GM18517 (cell line): Measurements from ENCODE around the gene ECE2.
"Not testable (repeated sequence)": the region's sequence is repeated elsewhere in the genome, so short reads cannot be mapped to it uniquely, and the experiment has no call there.

Experiments used
- ATAC-seq: cut with Tn5 transposase; IDR thresholded peaks from one replicate; pipeline ENCODE4 v1.9.1; 2021; ENCODE audit warnings: mild to moderate bottlenecking, moderate library complexity; ENCODE audit not compliant: unreplicated experiment

The ECE2 gene

DNA sequence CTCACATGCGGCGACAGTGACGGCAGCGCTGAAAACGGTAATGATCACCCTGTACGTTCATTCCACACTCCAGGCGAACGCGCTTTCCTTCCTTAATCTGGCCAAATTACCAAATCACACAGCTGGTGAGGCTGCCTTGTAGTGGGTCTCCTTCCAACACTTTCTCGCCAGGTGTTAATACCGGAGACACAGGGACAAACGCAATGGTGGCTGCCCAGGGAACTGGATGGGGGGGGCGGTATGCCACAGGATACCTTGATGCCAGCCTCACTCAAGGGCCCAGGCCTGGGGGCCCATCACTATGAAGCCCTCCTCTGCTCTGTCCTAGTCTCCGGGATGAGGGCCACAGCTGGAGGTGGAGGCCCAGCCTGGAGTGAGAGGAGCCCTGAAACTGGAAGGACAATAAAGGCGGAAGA is 13.1 kb upstream of the ECE2 start:
- no peak for ATAC-seq

GRCh38 chr3:184267249-184267648 is 8.6 kb upstream of the ECE2 start:
- ATAC-seq = not testable (repeated sequence)

DNA sequence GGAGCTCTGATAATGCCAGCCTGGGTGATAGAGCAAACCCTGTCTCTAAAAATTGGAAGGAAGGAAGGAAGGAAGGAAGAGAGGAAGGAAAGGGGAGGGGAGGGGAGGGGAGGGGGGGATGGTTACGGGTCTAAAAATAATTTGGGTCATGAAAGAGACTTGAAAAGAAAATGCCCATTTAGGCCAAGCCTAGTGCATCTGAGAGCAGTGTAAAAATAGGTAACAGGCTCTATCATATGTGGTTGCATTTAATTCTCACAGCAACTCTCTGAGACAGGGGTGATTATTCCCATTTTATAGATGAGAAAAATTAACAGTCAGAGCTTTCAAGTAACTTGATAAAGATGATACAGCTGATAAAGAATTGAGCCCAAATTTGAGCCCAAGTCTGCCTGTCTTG is 3.6 kb upstream of the ECE2 start:
- no peak for ATAC-seq

DNA sequence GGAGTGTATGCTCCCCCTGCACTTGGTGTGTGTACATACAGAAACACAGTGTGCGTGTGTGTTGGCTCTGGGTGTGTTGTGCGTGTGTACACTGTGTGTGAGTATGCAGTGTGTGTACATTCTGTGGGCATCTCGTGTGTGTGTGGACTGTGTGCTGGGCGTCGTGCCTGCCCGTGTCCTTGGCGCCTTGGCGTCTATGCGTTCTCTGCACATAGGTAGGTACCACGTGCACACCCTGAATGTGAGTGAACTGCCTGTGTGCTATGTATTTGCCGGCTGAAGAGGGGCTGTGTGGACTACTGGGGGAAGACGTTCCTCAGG is 481 bp upstream of the ECE2 start:
- no peak for ATAC-seq

DNA sequence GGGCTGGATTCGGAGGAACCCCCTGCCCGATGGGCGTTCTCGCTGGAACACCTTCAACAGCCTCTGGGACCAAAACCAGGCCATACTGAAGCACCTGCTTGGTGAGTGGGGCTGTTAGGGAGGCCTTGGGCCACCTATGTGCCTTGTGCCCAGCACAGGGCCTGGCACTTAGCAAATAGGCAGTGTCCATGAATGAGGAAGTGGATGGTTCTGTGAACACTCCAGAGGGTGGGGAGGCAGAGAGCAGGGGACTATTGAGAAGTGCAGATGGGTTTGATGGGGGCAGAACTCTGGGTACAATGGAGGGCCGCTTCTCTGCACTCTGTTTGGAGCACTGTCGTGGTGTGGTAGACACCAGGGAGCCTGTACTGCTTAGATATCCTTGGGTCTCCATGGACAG is 1.5 kb downstream of the ECE2 start:
- ATAC-seq = no peak

DNA sequence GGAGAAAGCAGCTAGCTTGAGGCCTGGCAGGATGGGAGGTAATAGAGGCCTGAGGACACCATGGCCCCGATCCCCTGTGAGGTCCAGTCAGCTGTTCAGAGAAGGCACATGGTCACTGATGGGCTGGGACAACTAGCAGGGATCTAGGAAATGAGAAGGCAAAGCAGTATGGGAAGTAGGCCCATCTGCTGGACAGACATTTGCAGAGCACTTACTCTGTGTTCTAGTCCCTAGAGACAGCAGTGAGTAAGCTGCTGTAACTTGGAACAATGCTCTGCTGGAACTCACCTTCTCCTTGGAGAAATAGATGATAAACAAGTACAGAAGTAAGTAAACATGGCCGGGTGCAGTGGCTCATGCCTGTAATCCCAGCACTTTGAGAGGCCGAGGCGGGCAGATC is 7.1 kb downstream of the ECE2 start:
- no peak for ATAC-seq

DNA sequence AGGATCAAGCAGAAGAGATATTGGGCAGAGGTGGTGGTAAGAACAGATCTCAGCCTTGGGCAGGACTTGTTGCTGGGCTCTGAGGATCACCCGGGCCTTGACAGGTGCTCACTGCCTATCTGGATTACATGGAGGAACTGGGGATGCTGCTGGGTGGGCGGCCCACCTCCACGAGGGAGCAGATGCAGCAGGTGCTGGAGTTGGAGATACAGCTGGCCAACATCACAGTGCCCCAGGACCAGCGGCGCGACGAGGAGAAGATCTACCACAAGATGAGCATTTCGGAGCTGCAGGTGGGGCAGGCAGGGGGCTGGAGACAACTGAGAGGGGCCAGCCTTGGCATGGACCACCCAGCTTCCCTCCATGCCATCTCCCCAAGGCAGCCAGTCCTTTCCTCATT is 7.9 kb downstream of the ECE2 start:
- ATAC-seq = no peak

- no peak for ATAC-seq
These were observed 8.9 kb downstream of the ECE2 start for GRCh38 chr3:184284696-184285095.

GRCh38 chr3:184289426-184289938 is 13.7 kb downstream of the ECE2 start:
- ATAC-seq = no peak

DNA sequence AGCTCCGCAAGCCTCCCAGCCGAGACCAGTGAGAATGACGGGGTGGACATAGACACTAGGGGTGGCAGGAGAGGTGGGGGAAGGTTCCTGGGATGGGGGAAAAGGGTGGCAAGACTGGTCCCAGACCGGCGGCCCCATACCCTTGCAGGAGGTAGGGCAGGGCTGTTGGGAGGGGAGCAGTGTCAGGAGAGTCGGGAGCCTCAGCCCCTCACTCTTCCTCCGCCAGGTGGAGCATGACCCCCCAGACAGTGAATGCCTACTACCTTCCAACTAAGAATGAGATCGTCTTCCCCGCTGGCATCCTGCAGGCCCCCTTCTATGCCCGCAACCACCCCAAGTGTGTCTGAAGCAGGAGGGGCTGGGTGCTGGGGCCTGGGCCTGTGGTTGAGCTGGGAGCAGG is 14.5 kb downstream of the ECE2 start:
- no peak for ATAC-seq

GRCh38 chr3:184291044-184291737 is 15.4 kb downstream of the ECE2 start:
- ATAC-seq = no peak

GRCh38 chr3:184291738-184292445 is 16.1 kb downstream of the ECE2 start:
- no peak for ATAC-seq

GRCh38 chr3:184295771-184296170 is 19.9 kb downstream of the ECE2 start:
- no peak for ATAC-seq

- ATAC-seq = no peak
These were observed 20.8 kb downstream of the ECE2 start for GRCh38 chr3:184296616-184297015.

GRCh38 chr3:184298759-184299487 is 23.1 kb downstream of the ECE2 start, which contains the start of gene PSMD2:
TSS of gene PSMD2 (plus strand) at chr3:184299241. CDS start at chr3:184299267, 26 bp downstream.
- peak; percentile 86 for ATAC-seq

- ATAC-seq = no peak
These were observed 23.9 kb downstream of the ECE2 start for GRCh38 chr3:184299488-184300377.

GRCh38 chr3:184300378-184300720 is 24.5 kb downstream of the ECE2 start:
- no peak for ATAC-seq

DNA sequence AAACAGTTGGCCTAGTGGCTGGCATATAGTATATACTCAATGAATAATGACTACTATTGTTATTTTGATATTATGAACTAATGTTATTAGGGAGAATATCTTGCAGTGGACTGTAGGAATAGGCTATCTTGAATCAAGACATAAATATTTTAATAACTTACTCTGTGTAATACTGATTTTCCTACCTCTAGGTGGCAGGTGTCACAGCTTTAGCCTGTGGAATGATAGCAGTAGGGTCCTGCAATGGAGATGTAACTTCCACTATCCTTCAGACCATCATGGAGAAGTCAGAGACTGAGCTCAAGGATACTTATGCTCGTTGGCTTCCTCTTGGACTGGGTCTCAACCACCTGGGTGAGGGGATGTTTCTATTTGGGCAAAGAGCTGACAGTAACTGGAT is 29.8 kb downstream of the ECE2 start:
- ATAC-seq = no peak

GRCh38 chr3:184306341-184306972 is 30.6 kb downstream of the ECE2 start:
- ATAC-seq = no peak

DNA sequence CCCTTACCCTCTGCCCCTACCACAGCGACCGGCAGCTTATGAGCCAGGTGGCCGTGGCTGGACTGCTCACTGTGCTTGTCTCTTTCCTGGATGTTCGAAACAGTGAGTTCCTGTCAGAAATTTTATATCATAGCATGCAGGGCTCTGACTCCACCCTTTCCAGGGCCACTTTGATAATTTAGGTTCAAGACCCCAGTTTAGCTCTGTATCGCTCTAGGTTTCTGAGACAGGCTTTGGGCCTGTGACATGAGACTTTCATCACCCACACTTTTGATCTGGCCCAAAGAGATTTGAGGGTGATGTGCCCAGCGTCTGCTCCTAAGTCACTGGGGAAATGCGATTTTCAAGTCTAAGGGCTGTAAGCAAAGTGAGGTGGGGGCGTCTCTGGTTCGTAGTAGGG is 32.1 kb downstream of the ECE2 start:
- no peak for ATAC-seq
